Large intestine (tissue), 3 donors: ENCODE measurements around the gene CELF5. TPM values are rescaled to one million over a fixed set of nuclear protein-coding genes. Genes with fewer than 3 reads are reported as not detected.

ENCODE experiments used
- DNase-seq, 2 donors: peaks; one replicate each; pipeline versions ENCODE4 v3.0.0 to v3.0.0-alpha.2; 2013
- H3K27ac ChIP-seq: one replicate; pipeline ENCODE4 v1.5.1; 2013; ENCODE audit warnings: low read length
- H3K27me3 ChIP-seq: 2 replicates; pipeline ENCODE4 v1.6.1; 2013; ENCODE audit warnings: low read length; ENCODE audit not compliant: control insufficient read depth, insufficient read depth
- H3K36me3 ChIP-seq: 2 replicates; pipeline ENCODE4 v1.6.1; 2013; ENCODE audit warnings: low read length; ENCODE audit not compliant: control insufficient read depth, insufficient read depth
- H3K4me1 ChIP-seq: one replicate; pipeline ENCODE4 v1.6.1; 2013; ENCODE audit warnings: low read length; ENCODE audit not compliant: control insufficient read depth, insufficient read depth
- H3K4me3 ChIP-seq: one replicate; pipeline ENCODE4 v1.5.1; 2013; ENCODE audit warnings: low read length
- H3K9me3 ChIP-seq: one replicate; pipeline ENCODE4 v1.6.1; 2013; ENCODE audit warnings: mild to moderate bottlenecking, low read depth, low read length, moderate library complexity; ENCODE audit not compliant: control insufficient read depth
- WGBS: methylation state at CpG from one replicate; pipeline ENCODE4 v1.1.5; 2013; ENCODE audit warnings: low lambda C conversion rate; ENCODE audit not compliant: insufficient coverage; 5-methylcytosine and 5-hydroxymethylcytosine counted together
- polyA plus RNA-seq: library from polyadenylated mRNA; unstranded; fragments of 120-200 nt; gene quantifications from one replicate; pipeline ENCODE4 v1.2.1, GENCODE V29; 2013

CELF5 gene
- polyA plus RNA-seq, 1 donor = 3.1 TPM

GRCh38 chr19:3344608-3345598 lies 120.4 kb downstream of the CELF5 start:
- H3K9me3 ChIP-seq = peaks cover 4% of the 10 kb centered on the region
- no CpG with 5 or more reads among the region's 25 CpGs for WGBS
- no peaks in the 10 kb centered on the region for H3K4me1 ChIP-seq
- H3K36me3 ChIP-seq = no peaks in the 10 kb centered on the region
- H3K4me3 ChIP-seq = no peak overlapping the region
- H3K27ac ChIP-seq = no peak overlapping the region
- no peak for DNase-seq
- H3K27me3 ChIP-seq = peaks cover 3% of the 10 kb centered on the region

- Histone ChIP-seq H3K9me3 (peaks cover 4% of the 10 kb centered on the region), H3K4me1 (no peaks in the 10 kb centered on the region), H3K27ac (no peak overlapping the region), H3K27me3 (peaks cover 3% of the 10 kb centered on the region), H3K4me3 (no peak overlapping the region), H3K36me3 (no peaks in the 10 kb centered on the region)
- WGBS = no CpG with 5 or more reads among the region's 15 CpGs
- DNase-seq = no peak
These were observed 121.5 kb downstream of the CELF5 start for GRCh38 chr19:3345850-3346460.

Other genes starting within 250 kb of the CELF5 start
- 2.1 TPM for gene TLE6, start 247.1 kb upstream of the CELF5 start, polyA plus RNA-seq
- gene TLE2, start 195.4 kb upstream of the CELF5 start, polyA plus RNA-seq = 87.9 TPM
- 335 TPM for gene TLE5, start 162.2 kb upstream of the CELF5 start, polyA plus RNA-seq
- 157 TPM for gene GNA11, start 130.3 kb upstream of the CELF5 start, polyA plus RNA-seq
- gene GNA15, start 88.6 kb upstream of the CELF5 start, polyA plus RNA-seq = 2.1 TPM
- 0.55 TPM for gene S1PR4, start 45.9 kb upstream of the CELF5 start, polyA plus RNA-seq
- gene NCLN, start 38.7 kb upstream of the CELF5 start, polyA plus RNA-seq = 36.3 TPM
- 17.0 TPM for gene NFIC, start 141.9 kb downstream of the CELF5 start, polyA plus RNA-seq